Omental fat pad (tissue), 4 donors: Measurements from ENCODE around the gene C14orf93. TPM values are rescaled to one million over a fixed set of nuclear protein-coding genes. Genes with fewer than 3 reads are reported as not detected.

Experiments used
- ATAC-seq: fragments of 150-250 bp; one replicate; pipeline ENCODE4 v1.9.1; 2016; ENCODE audit warnings: mild to moderate bottlenecking, moderate library complexity; ENCODE audit not compliant: low FRiP score
- DNase-seq: peaks from one replicate; pipeline ENCODE4 v3.0.0-alpha.2; 2019; ENCODE audit warnings: low spot score
- total RNA-seq, 4 donors: library from RNA; depleted of rRNA; stranded (reverse); fragments of >200 nt; gene quantifications; one replicate each; pipeline ENCODE4 v1.1.0, GENCODE V29; 2016
- TF ChIP-seq, protein P1 (sequence below), 3 donors: fragments of 450-650 bp; IDR thresholded peaks; one replicate each; pipeline ENCODE4 v1.5.1; 2016 to 2017; ENCODE audit warnings: antibody characterized with exemption in 3 of 3, mild to moderate bottlenecking in 3 of 3, moderate library complexity in 2 of 3

C14orf93 gene
- total RNA-seq, 4 donors from 2014 or later: 6.0 to 12.2 (median 8.4) TPM

DNA sequence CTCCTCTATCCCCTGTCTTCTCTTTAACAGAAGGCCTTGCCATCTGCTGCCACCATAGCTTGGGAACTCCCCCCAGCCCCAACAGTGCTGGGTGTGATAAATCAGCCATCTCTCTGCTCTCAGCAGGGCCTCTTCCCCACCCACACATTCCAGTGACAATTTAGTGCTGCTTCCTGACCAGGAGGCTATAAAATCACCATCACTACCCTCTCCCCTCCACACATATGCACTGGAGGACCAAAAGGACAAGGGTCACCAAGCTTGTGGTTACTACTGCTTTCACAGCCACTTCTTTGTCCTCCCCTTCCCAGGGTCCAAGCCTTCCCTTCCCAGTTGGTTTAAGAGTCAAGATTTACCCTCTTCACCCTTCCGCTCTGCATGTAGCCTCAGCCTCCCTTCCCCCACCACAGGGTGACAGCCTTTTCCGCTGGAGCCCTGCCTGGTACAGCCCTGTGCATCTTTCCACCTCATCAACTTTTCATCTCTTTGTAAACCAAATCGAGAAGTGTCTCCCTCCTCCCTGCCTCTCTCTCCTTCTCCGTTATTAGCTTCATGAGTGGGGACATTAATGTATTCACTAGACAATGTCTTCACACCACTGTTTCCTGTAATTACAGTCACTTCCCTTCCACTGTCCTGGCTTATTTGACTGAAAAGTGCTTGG, 15.3 kb upstream of the C14orf93 start:
- no peak for ATAC-seq
- no peak for DNase-seq
- TF ChIP-seq, protein P1, sequence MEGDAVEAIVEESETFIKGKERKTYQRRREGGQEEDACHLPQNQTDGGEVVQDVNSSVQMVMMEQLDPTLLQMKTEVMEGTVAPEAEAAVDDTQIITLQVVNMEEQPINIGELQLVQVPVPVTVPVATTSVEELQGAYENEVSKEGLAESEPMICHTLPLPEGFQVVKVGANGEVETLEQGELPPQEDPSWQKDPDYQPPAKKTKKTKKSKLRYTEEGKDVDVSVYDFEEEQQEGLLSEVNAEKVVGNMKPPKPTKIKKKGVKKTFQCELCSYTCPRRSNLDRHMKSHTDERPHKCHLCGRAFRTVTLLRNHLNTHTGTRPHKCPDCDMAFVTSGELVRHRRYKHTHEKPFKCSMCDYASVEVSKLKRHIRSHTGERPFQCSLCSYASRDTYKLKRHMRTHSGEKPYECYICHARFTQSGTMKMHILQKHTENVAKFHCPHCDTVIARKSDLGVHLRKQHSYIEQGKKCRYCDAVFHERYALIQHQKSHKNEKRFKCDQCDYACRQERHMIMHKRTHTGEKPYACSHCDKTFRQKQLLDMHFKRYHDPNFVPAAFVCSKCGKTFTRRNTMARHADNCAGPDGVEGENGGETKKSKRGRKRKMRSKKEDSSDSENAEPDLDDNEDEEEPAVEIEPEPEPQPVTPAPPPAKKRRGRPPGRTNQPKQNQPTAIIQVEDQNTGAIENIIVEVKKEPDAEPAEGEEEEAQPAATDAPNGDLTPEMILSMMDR (IDR thresholded peaks at IDR 0.05): no peak

DNA sequence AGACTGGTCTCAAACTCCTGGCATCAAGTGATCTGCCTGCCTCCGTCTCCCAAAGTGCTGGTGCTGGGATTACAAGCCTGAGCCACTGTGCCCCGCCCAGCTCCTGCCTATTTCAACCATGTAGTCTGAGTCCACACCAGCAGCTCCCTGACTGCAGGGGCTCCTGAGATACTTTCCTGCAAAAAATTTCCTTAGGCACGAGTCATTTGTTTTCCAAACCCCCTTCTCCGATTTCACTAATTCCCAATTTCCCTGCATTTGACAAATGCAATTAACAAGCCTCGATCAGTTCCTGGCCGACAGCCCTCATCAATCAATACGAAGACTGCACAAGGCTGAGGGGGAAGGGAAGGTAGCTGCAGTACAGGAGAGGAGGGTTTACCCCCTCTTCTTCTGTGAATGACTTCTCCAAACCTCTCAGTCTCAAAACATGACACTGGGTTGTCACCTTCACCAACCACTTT, 14.7 kb upstream of the C14orf93 start:
- no peak for DNase-seq
- no peak for ATAC-seq
- TF ChIP-seq, protein P1 (IDR thresholded peaks at IDR 0.05): no peak

DNA sequence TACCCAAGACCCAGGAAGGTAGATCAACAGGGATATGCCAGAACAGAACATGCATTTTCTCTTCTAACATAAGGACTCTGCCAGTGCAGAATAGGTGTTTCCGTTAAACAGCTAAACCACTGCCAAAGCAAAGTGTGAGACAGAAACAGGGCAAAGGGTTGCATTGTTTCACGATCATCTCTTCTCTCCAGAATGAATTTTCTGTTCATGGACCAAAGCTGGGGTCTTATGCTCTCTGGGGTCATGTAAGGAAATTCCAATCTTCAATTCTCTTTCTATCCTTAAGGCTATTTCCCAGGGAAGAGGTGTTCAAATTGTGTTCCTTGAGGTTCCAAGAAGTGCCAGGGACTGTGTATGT, 13.8 kb upstream of the C14orf93 start:
- TF ChIP-seq, protein P1 (IDR thresholded peaks at IDR 0.05): no peak
- no peak for ATAC-seq
- DNase-seq: no peak

DNA sequence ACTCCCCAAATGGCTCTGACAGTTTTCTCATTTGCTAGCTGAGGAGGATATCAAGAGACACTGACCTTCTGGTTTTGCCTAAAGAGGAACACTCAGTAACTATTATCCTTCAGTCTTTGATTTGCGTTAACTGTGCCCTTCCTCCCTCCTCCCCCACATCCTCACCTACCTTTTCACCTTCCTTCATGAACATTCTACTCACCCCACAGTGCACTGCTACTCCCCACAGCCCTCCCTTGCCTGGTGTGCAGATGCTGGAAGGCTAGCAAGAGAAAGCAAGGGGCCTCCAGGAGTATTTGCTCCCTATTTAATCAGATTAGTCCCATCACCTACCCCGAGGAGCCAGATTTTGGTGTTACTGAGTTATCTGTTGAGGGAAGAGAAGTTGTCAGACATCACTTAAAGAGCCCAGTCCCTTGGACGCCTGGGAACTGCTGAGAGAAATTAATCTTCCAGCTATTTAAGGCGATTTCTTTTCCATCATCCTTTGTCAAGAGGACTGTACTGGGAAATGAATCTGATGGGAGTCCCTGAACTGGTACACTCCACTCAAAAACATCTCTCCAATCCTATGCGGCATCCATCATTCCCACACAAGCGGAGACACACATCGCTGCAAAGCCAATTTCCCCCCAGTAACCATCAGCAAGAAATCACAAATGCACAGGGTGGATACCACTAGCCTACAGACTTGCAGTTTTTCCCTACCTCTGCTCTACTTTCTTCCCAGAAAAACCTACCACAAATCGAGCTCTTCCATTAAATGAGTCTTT, 13.3 kb upstream of the C14orf93 start:
- ATAC-seq (no peak), DNase-seq (no peak)
- TF ChIP-seq, protein P1 (IDR thresholded peaks at IDR 0.05): no peak

DNA sequence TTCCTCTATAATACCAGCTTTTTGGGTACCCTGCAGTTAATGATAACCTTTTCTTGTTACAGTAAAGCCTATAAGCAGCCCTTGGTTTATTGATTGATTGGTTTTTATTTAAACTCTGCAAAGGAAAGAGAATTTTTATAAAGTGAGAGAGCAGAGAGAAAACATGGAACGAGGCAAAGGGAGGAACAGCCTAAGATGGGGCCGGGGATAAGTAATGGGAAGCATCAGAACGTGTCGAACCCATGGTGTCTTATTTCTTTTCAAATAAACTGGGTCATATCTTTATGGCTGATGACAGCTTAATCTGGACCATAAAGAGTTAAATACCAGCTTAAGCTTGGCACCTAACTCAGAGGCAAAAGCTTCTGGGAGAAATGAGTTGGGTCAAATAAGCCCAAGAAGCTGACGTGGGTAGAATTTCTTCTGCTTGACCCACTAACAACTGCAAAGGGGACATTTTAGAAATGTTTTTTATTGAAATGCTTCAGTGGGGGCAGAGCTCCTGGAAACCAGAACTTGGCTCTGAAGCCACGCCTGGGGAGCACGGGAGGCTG, 12.0 kb upstream of the C14orf93 start:
- no peak for ATAC-seq
- DNase-seq: no peak
- TF ChIP-seq, protein P1 (IDR thresholded peaks at IDR 0.05): no peak

DNA sequence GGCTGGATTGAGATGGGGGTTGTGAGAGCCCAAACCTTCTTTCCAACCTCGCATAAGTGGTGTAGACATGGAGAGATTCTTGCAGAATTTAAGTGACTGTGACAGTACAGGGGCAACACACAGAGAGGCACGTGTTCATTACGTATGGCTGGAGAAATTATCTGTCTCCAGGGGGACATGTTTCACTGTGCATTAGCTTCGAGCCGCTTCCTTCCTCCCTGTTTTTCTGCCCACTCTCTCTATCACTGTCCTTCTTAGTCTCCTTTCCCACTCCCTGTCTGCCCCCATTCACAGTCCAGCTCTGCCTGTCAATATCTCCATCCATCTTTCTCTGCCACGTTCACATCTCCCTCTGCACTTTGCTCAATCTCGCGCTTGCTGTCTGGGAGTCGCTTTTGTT, 11.5 kb upstream of the C14orf93 start:
- TF ChIP-seq, protein P1 (IDR thresholded peaks at IDR 0.05): no peak
- no peak for ATAC-seq
- no peak for DNase-seq
